Measurements from ENCODE around the gene BAIAP3. TPM values are rescaled to one million over a fixed set of nuclear protein-coding genes. Genes with fewer than 3 reads are reported as not detected.

The BAIAP3 gene
- total and polyA plus RNA-seq, 2 experiments from 2014 or later: 0.23 to 0.86 TPM

- no peak for DNase-seq
- Histone ChIP-seq H3K9ac (no peak overlapping the region), H3K79me2 (ENCODE audit: insufficient read depth) (no peaks in the 10 kb centered on the region), H3K27me3 (replicated peaks; ENCODE audit: insufficient read depth) (no peaks in the 10 kb centered on the region; the same call in 1 of the 2 replicates), H3K4me1 (ENCODE audit: insufficient read depth) (no peaks in the 10 kb centered on the region), H3K9me2 (ENCODE audit: insufficient read depth) (no peaks in the 10 kb centered on the region), H3K4me2 (ENCODE audit: unreplicated experiment) (no peak overlapping the region), H3K4me3 (no peak overlapping the region), H3F3A (ENCODE audit: insufficient read depth) (no peaks in the 10 kb centered on the region), H4K20me1 (ENCODE audit: insufficient read depth) (no peaks in the 10 kb centered on the region), H3K9me3 (ENCODE audit: low read depth) (no peaks in the 10 kb centered on the region), H2AFZ (no peak overlapping the region), H3K27ac (no peak overlapping the region), H3K36me3 (ENCODE audit: low read depth) (no peaks in the 10 kb centered on the region)
- 84 to 85% methylated on average over 33 to 35 of the region's 36 CpGs for WGBS, 2 experiments (ENCODE audit: low coverage in 1 of 2, low lambda C conversion rate in 2 of 2, missing lambda C conversion rate in 2 of 2)
- in situ Hi-C loops (cut with MboI): no loop called here
- TF ChIP-seq EZH2 (IDR thresholded peaks at IDR 0.05; ENCODE audit: insufficient read depth, poor library complexity, severe bottlenecking): no peak
- TF ChIP-seq EZH2phosphoT487 (IDR thresholded peaks at IDR 0.05; ENCODE audit: insufficient read depth, low read depth): no peak
These were observed 7.5 kb downstream of the BAIAP3 start for GRCh38 chr16:1340730-1341494.

GRCh38 chr16:1341495-1342420 is 8.3 kb downstream of the BAIAP3 start:
- Histone ChIP-seq H3K79me2 (ENCODE audit: insufficient read depth) (no peaks in the 10 kb centered on the region), H3K9me3 (ENCODE audit: low read depth) (no peaks in the 10 kb centered on the region), H4K20me1 (ENCODE audit: insufficient read depth) (no peaks in the 10 kb centered on the region), H3K9ac (no peak overlapping the region), H3K27me3 (replicated peaks; ENCODE audit: insufficient read depth) (no peaks in the 10 kb centered on the region; the same call in 1 of the 2 replicates), H3K4me3 (no peak overlapping the region), H3K27ac (no peak overlapping the region), H3F3A (ENCODE audit: insufficient read depth) (no peaks in the 10 kb centered on the region), H3K36me3 (ENCODE audit: low read depth) (no peaks in the 10 kb centered on the region), H3K4me1 (ENCODE audit: insufficient read depth) (no peaks in the 10 kb centered on the region), H3K4me2 (ENCODE audit: unreplicated experiment) (no peak overlapping the region), H2AFZ (no peak overlapping the region), H3K9me2 (ENCODE audit: insufficient read depth) (no peaks in the 10 kb centered on the region)
- no peak for DNase-seq
- in situ Hi-C loops (cut with MboI): no loop called here
- TF ChIP-seq EZH2phosphoT487 (IDR thresholded peaks at IDR 0.05; ENCODE audit: insufficient read depth, low read depth): no peak
- TF ChIP-seq EZH2 (IDR thresholded peaks at IDR 0.05; ENCODE audit: insufficient read depth, poor library complexity, severe bottlenecking): no peak
- 74 to 86% methylated on average over 38 of the region's 39 CpGs for WGBS, 2 experiments (ENCODE audit: low coverage in 1 of 2, low lambda C conversion rate in 2 of 2, missing lambda C conversion rate in 2 of 2)

DNA sequence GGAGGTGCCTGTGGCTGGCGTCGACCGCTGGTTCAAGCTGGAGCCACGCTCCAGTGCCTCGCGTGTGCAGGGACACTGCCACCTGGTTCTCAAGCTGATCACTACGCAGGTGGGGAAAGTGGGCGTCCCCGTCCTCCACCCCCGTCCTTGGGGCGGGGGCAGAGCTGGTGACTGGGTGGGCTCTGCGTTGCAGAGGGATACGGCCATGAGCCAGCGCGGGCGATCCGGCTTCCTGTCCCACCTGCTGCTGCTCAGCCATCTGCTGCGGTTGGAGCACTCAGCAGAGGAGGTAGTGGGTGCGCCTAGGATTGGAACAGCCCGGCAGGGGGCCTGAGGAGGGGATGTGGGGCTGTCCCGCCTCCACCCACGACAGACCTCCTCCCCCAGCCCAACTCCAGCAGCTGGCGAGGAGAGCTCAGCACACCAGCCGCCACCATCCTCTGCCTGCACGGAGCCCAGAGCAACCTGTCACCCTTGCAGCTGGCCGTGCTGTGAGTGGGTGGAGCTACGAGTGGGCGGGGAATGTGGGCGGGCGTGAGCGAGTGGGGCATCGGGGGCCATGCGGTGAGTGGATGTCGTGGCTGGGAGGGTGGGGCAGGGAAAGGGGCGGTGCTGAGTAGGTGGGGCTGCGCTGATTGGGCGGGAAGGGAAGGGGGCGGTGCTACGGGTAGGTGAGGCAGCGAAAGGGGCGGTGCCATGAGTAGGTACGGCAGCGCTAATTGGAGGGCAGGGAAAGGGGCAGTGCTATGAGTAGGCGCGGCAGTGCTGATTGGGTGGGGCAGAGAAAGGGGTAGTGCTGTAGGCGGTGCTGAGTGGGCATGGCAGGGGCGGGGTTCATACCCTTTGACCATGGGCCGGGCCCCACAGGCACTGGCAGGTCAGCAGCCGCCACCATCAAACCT is 9.3 kb downstream of the BAIAP3 start:
- in situ Hi-C loops (cut with MboI): no loop called here
- Histone ChIP-seq H3K79me2 (ENCODE audit: insufficient read depth) (no peaks in the 10 kb centered on the region), H3K4me3 (no peak overlapping the region), H3K4me1 (ENCODE audit: insufficient read depth) (no peaks in the 10 kb centered on the region), H3K9me3 (ENCODE audit: low read depth) (no peaks in the 10 kb centered on the region), H2AFZ (no peak overlapping the region), H3K27me3 (replicated peaks; ENCODE audit: insufficient read depth) (no peaks in the 10 kb centered on the region; the same call in 1 of the 2 replicates), H3K4me2 (ENCODE audit: unreplicated experiment) (no peak overlapping the region), H3K9ac (no peak overlapping the region), H3K36me3 (ENCODE audit: low read depth) (no peaks in the 10 kb centered on the region), H4K20me1 (ENCODE audit: insufficient read depth) (no peaks in the 10 kb centered on the region), H3K27ac (no peak overlapping the region), H3F3A (ENCODE audit: insufficient read depth) (no peaks in the 10 kb centered on the region), H3K9me2 (ENCODE audit: insufficient read depth) (no peaks in the 10 kb centered on the region)
- TF ChIP-seq EZH2phosphoT487 (IDR thresholded peaks at IDR 0.05; ENCODE audit: insufficient read depth, low read depth) (no peak), EZH2 (IDR thresholded peaks at IDR 0.05; ENCODE audit: insufficient read depth, poor library complexity, severe bottlenecking) (no peak)
- 11 to 16% methylated on average over 34 to 46 of the region's 49 CpGs for WGBS, 2 experiments (ENCODE audit: low coverage in 1 of 2, low lambda C conversion rate in 2 of 2, missing lambda C conversion rate in 2 of 2)
- peak; percentile 86 for DNase-seq
